ENCODE data around the gene DROSHA. TPM values are rescaled to one million over a fixed set of nuclear protein-coding genes. Genes with fewer than 3 reads are reported as not detected.
"Not testable (repeated sequence)": the region's sequence is repeated elsewhere in the genome, so short reads cannot be mapped to it uniquely, and the experiment has no call there.

DROSHA gene
- total RNA-seq, 4 donors from 2014 or later: 29.4 to 62.4 (median 50.2) TPM

DNA sequence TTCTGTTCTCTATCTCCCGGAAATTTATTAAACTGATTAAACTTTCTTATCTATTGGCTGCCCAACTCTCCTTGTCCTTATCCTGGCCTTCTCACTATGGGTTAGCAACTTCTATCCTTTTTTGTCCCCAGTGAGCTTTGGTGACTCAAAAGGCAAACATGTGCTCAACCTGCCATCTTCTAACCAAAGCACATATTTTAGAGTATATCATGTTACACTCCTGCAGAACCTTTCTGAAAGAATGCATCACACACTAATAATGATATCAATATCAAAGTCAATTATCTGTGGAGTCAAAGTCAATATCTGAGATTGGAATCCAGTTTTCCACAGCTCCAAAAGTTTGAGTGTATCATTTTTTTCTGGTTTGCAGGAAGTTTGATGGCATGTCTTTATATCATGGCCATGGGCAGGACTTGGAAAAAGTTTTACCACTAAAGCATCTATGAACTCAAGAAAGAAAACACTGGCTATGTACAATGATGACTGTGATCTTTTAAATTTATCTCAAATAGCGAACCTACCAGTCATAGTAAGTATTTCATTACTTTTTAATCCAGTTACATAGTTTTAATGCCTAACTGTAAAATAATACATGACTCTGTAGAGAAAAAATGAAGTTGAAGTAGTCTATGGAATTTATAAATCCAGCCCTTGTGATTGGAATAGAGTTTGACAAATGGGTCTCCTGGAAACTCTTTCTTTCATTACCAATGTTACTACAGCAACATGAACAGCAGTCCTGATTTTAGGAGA is 166.8 kb downstream of the DROSHA start:
- no peak for DNase-seq (ENCODE audit: low spot score)
- no peak for TF ChIP-seq CTCF (IDR thresholded peaks at IDR 0.05)
- no peak for ATAC-seq (ENCODE audit: low FRiP score)

GRCh38 chr5:31362931-31363568 is 168.8 kb downstream of the DROSHA start:
- peak; percentile 69 for ATAC-seq (ENCODE audit: low FRiP score)
- no peak for DNase-seq (ENCODE audit: low spot score)
- no peak for TF ChIP-seq CTCF (IDR thresholded peaks at IDR 0.05)

DNA sequence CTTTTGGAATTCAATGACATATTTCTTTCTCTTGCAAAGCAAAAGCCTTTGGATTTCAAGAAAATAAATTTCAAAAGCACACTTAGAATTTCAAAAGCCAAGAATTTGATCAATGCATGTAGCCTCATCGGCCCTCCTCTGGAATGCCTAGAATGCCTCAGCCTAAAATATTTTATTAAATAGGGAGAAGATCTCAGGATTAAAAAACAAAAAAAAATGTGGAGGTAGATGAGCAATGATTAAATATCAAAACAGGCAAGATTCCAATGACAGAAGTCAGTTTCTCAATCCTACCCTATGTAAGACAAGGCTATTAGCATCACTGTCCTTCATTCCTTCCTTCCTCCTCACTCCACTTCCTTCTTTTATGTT is 169.4 kb downstream of the DROSHA start:
- DNase-seq (ENCODE audit: low spot score) (no peak), ATAC-seq (ENCODE audit: low FRiP score) (peak; percentile 22)
- no peak for TF ChIP-seq CTCF (IDR thresholded peaks at IDR 0.05)

DNA sequence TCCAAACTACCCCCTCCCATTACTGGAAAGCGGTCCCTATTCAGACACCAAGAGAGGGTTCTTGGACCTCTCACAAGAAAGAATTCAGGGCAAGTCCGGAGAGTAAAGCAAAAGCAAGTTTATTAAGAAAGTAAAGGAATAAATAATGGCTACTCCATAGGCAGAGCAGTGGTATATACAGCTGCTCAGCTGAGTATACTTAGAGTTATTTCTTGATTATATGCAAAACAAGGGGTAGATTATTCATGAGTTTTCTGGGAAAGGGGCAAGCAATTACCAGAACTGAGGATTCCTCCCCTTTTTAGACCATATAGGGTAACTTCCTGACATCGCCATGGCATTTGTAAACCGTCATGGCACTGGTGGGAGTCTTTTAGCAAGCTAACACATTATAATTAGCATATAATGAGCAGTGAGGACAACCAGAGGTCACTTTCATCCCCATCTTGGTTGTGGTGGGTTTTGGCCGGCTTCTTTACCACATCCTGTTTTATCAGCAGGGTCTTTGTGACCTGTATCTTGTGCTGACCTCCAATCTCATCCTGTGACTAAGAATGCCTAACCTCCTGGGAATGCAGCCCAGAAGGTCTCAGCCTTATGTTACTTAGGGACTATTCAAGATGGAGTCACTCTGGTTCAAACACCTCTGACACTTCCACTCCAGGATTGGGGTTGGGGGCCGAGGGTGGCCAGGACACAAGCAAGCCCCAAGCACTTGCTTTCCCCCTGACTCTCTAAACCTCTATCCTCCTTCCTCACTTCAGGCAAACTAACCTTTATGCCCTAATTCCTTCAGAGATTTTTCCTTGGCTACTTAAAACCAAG is 170.0 kb downstream of the DROSHA start:
- not testable (repeated sequence) for DNase-seq (ENCODE audit: low spot score); ATAC-seq (ENCODE audit: low FRiP score)

- no peak for TF ChIP-seq CTCF (IDR thresholded peaks at IDR 0.05)
- ATAC-seq (ENCODE audit: low FRiP score): peak; percentile 87
Measured at GRCh38 chr5:31361234-31361633, 170.7 kb downstream of the DROSHA start.

GRCh38 chr5:31359839-31360238 is 172.1 kb downstream of the DROSHA start:
- DNase-seq (ENCODE audit: low spot score) (no peak), ATAC-seq (ENCODE audit: low FRiP score) (no peak)
- no peak for TF ChIP-seq CTCF (IDR thresholded peaks at IDR 0.05)

More at GRCh38 chr5:31361234-31361633, 170.7 kb downstream of the DROSHA start:
- DNase-seq (ENCODE audit: low spot score): no peak

GRCh38 chr5:31357038-31357437 is 174.9 kb downstream of the DROSHA start:
- no peak for TF ChIP-seq CTCF (IDR thresholded peaks at IDR 0.05)
- DNase-seq (ENCODE audit: low spot score) (no peak), ATAC-seq (ENCODE audit: low FRiP score) (no peak)
